Heart right ventricle (tissue), 16 donors: ENCODE results near the gene CEP152. TPM values are rescaled to one million over a fixed set of nuclear protein-coding genes. Genes with fewer than 3 reads are reported as not detected.

ENCODE experiments used
- ATAC-seq, 8 donors: fragments of 200-7000 bp; cut with Tn5 transposase; one replicate each; pipeline ENCODE4 v1.9.1; 2020; ENCODE audit warnings: mild to moderate bottlenecking in 8 of 8, moderate library complexity in 8 of 8, moderate number of reproducible peaks in 1 of 8
- DNase-seq, 2 donors: peaks; one replicate each; pipeline ENCODE4 v3.0.0-alpha.2; 2020
- H3K27ac ChIP-seq, 10 donors: fragments of 200-600 bp; sonication (generic) in 2 of 10; one replicate each; pipeline versions ENCODE4 v1.5.0 to v1.8.0; 2020 to 2022; ENCODE audit warnings: mild to moderate bottlenecking in 3 of 10
- H3K27me3 ChIP-seq, 7 donors: fragments of 200-600 bp; one replicate each; pipeline ENCODE4 v1.8.0; 2021 to 2022; ENCODE audit warnings: mild to moderate bottlenecking in 2 of 7
- H3K36me3 ChIP-seq, 9 donors: fragments of 200-600 bp; sonication (generic) in 1 of 9; one replicate each; pipeline versions ENCODE4 v1.5.0 to v1.8.0; 2020 to 2022; ENCODE audit warnings: mild to moderate bottlenecking in 2 of 9
- H3K4me1 ChIP-seq, 9 donors: fragments of 200-600 bp; sonication (generic) in 1 of 9; one replicate each; pipeline versions ENCODE4 v1.5.0 to v1.8.0; 2020 to 2022; ENCODE audit warnings: mild to moderate bottlenecking in 4 of 9
- H3K4me3 ChIP-seq, 10 donors: fragments of 200-600 bp; sonication (generic) in 2 of 10; one replicate each; pipeline versions ENCODE4 v1.5.0 to v1.8.0; 2020 to 2022; ENCODE audit warnings: mild to moderate bottlenecking in 7 of 10, moderate library complexity in 2 of 10
- H3K9me3 ChIP-seq, 11 donors: fragments of 200-600 bp in 10 of 11; sonication (generic) in 2 of 11; one replicate each; pipeline versions ENCODE4 v1.5.0 to v1.8.0; 2013 to 2022; ENCODE audit warnings: mild to moderate bottlenecking in 2 of 11, control low read depth in 1 of 11, moderate library complexity in 1 of 11
- WGBS, 2 donors: extraction: QIAGEN DNeasy Blood & Tissue Kit; methylation state at CpG; one replicate each; pipeline ENCODE4 v1.1.7; 2013; ENCODE audit warnings: inconsistent platforms in 1 of 2; 5-methylcytosine and 5-hydroxymethylcytosine counted together
- intact Hi-C, 10 donors: fragments of 100-400 bp; cut with DNase I; formaldehyde crosslinking; loops; one replicate each; pipeline versions ENCODE4 v1.11.1 to v1.14.2; 2022
- polyA plus RNA-seq, 2 donors: library from polyadenylated mRNA; stranded (reverse); fragments of 200-250 nt; gene quantifications; one replicate each; pipeline ENCODE4 v1.2.3, GENCODE V29; 2013
- total RNA-seq, 10 donors: library from RNA; stranded (reverse); fragmentation: NEBNext Ultra II Directional in 3 of 10; extraction: Animal tissue kit (Norgen Biotek cat#: 25700) in 3 of 10; gene quantifications; one replicate each; pipeline versions ENCODE4 v1.2.1 to v1.2.4, GENCODE V29; 2021 to 2023
- TF ChIP-seq, protein P1 (sequence below), 9 donors: fragments of 200-600 bp; sonication (generic) in 2 of 9; IDR thresholded peaks; one replicate each; pipeline versions ENCODE4 v1.5.0 to v1.8.0; 2021 to 2022; ENCODE audit warnings: antibody characterized with exemption in 9 of 9, mild to moderate bottlenecking in 5 of 9, moderate library complexity in 1 of 9
- donor health status: Arrhythmogenic right ventricular cardiomyopathy.
- donor health status: ischemic (EF 13 %, LVEDD 7.1; RV severe dilation, severe dysfunction).
- donor health status: healthy with polysubstance abuse.
- donor health status: DM: no; HTN: yes; CAD: no.
- donor health status: DM: no; HTN: no; CAD: no.
- donor health status: ischemic (EF 25% LVEDD 6.9; RV normal size, moderate dysfunction).
- donor health status: ischemic (EF 25% LVEDD 5.7; RV mildly dilated, moderate dysfunction).
- donor health status: healthy.
- donor health status: DM: yes; HTN: yes; CAD: no.
- donor health status: Ischemic cardiomyopathy.
- donor health status: ischemic (EF 35%, LVEDD 5.7; RV mildly dilated, moderate dysfunction).
- donor health status: nonischemic (EF 11% LVEDD 7.7; RV severe dilation, severe dysfunction).
- donor health status: DM: yes; HTN: yes; CAD: no.
- donor health status: PGD.
- donor health status: ischemic (EF 29% LVEDD 5.4; RV normal size, mild dysfunction).
- donor health status: nonischemic (EF 23%, LVEDD 6.1; RV moderate dilation, normal function).

CEP152 gene
- total and polyA plus RNA-seq, 12 donors = 0.51 to 1.8 (median 1.1) TPM

DNA sequence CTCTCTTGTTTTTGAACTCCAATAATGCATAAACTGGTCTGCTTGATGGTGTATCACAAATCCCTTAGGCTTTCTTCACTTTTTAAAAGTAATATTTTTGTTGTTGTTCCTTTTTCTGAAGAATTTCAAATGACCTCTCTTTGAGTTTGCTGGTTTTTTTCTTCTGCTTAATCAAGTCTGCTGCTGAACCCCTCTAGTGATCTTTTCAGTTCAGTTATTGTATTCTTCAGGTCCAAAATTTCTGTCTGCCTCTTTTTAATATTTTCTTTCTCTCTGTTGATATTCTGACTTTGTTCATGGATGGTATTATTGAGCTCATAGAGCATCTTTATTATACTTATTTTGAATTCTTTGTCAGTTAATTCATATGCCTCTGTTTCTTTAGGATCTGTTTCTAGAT, 21.8 kb upstream of the CEP152 start:
- Histone ChIP-seq H3K36me3 (no peaks in the 10 kb centered on the region), H3K27me3 (no peaks in the 10 kb centered on the region), H3K27ac (no peak overlapping the region), H3K4me3 (no peak overlapping the region), H3K9me3 (peaks cover 0 to 23% (median 5%) of the 10 kb centered on the region in 11 donors), H3K4me1 (no peaks in the 10 kb centered on the region)
- TF ChIP-seq, protein P1, sequence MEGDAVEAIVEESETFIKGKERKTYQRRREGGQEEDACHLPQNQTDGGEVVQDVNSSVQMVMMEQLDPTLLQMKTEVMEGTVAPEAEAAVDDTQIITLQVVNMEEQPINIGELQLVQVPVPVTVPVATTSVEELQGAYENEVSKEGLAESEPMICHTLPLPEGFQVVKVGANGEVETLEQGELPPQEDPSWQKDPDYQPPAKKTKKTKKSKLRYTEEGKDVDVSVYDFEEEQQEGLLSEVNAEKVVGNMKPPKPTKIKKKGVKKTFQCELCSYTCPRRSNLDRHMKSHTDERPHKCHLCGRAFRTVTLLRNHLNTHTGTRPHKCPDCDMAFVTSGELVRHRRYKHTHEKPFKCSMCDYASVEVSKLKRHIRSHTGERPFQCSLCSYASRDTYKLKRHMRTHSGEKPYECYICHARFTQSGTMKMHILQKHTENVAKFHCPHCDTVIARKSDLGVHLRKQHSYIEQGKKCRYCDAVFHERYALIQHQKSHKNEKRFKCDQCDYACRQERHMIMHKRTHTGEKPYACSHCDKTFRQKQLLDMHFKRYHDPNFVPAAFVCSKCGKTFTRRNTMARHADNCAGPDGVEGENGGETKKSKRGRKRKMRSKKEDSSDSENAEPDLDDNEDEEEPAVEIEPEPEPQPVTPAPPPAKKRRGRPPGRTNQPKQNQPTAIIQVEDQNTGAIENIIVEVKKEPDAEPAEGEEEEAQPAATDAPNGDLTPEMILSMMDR (IDR thresholded peaks at IDR 0.05) = no peak
- no peak for DNase-seq
- intact Hi-C loops = no loop called here
- ATAC-seq = no peak

GRCh38 chr15:48828906-48829305, 18.0 kb upstream of the CEP152 start:
- intact Hi-C loops = no loop called here
- no peak overlapping the region for H3K27ac ChIP-seq
- H3K4me1 ChIP-seq = no peaks in the 10 kb centered on the region
- H3K27me3 ChIP-seq = no peaks in the 10 kb centered on the region
- H3K4me3 ChIP-seq = no peak overlapping the region
- H3K36me3 ChIP-seq = no peaks in the 10 kb centered on the region
- ATAC-seq = no peak
- TF ChIP-seq, protein P1 (IDR thresholded peaks at IDR 0.05) = no peak
- no peak for DNase-seq
- H3K9me3 ChIP-seq = peaks cover 0 to 23% (median 5%) of the 10 kb centered on the region in 11 donors

GRCh38 chr15:48828471-48828870, 17.6 kb upstream of the CEP152 start:
- H3K9me3 ChIP-seq = peaks cover 0 to 19% (median 5%) of the 10 kb centered on the region in 11 donors
- H3K4me3 ChIP-seq = no peak overlapping the region
- H3K36me3 ChIP-seq = no peaks in the 10 kb centered on the region
- no peak for DNase-seq
- no peak overlapping the region for H3K27ac ChIP-seq
- H3K27me3 ChIP-seq = no peaks in the 10 kb centered on the region
- intact Hi-C loops = no loop called here
- no peaks in the 10 kb centered on the region for H3K4me1 ChIP-seq
- TF ChIP-seq, protein P1 (IDR thresholded peaks at IDR 0.05) = no peak
- no peak for ATAC-seq
- 82 to 91% methylated on average over 4 of the region's 4 CpGs for WGBS, 2 donors

- Histone ChIP-seq H3K4me3 (no peak overlapping the region), H3K36me3 (no peaks in the 10 kb centered on the region), H3K4me1 (no peaks in the 10 kb centered on the region), H3K27me3 (no peaks in the 10 kb centered on the region), H3K9me3 (peaks cover 0 to 10% (median 0%) of the 10 kb centered on the region in 11 donors), H3K27ac (no peak overlapping the region)
- TF ChIP-seq, protein P1 (IDR thresholded peaks at IDR 0.05) = no peak
- ATAC-seq (no peak), DNase-seq (no peak)
- WGBS, 2 donors = 85 to 91% methylated on average over 1 of the region's 1 CpG
- intact Hi-C loops = no loop called here
Measured at GRCh38 chr15:48825075-48825474, 14.2 kb upstream of the CEP152 start.

DNA sequence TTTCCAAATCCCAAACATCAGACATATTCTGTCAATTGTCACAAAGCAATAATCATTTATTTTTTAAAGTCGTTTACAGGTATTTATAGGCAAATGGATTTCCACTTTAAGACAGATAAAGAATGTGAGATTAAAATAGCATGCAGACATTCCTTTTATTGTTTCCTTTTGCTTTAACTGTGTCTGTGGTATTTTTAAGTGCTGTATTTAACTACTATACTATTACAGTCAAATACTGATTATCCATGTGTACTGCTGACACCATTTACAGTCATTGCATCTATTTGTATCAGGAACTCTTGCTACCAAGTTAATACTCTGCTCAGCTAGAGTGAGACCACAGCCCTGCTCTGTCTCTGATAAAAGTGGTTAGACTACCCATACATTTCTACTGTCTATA, 12.8 kb upstream of the CEP152 start:
- Histone ChIP-seq H3K36me3 (no peaks in the 10 kb centered on the region), H3K4me1 (no peaks in the 10 kb centered on the region), H3K27me3 (no peaks in the 10 kb centered on the region), H3K9me3 (peaks cover 0 to 10% (median 0%) of the 10 kb centered on the region in 11 donors), H3K27ac (no peak overlapping the region), H3K4me3 (no peak overlapping the region)
- intact Hi-C loops = no loop called here
- ATAC-seq = no peak
- 24 to 45% methylated on average over 1 of the region's 1 CpG for WGBS, 2 donors
- TF ChIP-seq, protein P1 (IDR thresholded peaks at IDR 0.05) = no peak
- no peak for DNase-seq
